CD4-positive, alpha-beta T cell treated with Interleukin-17A for 1 hour (primary cell): ENCODE data around the gene MAPRE2.

Experiments
- DNase-seq: peaks from one replicate; pipeline ENCODE4 v3.0.0-alpha.2; 2020

MAPRE2 gene

GRCh38 chr18:35063875-35064690 is 22.9 kb downstream of the MAPRE2 start:
- no peak for DNase-seq

- no peak for DNase-seq
Measured at GRCh38 chr18:35067454-35067853, 26.2 kb downstream of the MAPRE2 start.

GRCh38 chr18:35071819-35072247 is 30.6 kb downstream of the MAPRE2 start:
- DNase-seq, result no peak

GRCh38 chr18:35072616-35073015 is 31.4 kb downstream of the MAPRE2 start:
- no peak for DNase-seq

- DNase-seq, result no peak
Measured at GRCh38 chr18:35073186-35074105, 32.2 kb downstream of the MAPRE2 start.

GRCh38 chr18:35074581-35074980 is 33.4 kb downstream of the MAPRE2 start:
- no peak for DNase-seq

GRCh38 chr18:35075132-35075531 is 33.9 kb downstream of the MAPRE2 start:
- DNase-seq, result no peak

GRCh38 chr18:35076135-35076924 is 35.1 kb downstream of the MAPRE2 start:
- no peak for DNase-seq

GRCh38 chr18:35077937-35078336 is 36.7 kb downstream of the MAPRE2 start:
- no peak for DNase-seq

- no peak for DNase-seq
Measured at GRCh38 chr18:35080058-35080457, 38.8 kb downstream of the MAPRE2 start.

- no peak for DNase-seq
Measured at GRCh38 chr18:35083174-35083712, 42.0 kb downstream of the MAPRE2 start.

GRCh38 chr18:35084494-35085449 is 43.6 kb downstream of the MAPRE2 start:
- DNase-seq, result no peak

- no peak for DNase-seq
Measured at GRCh38 chr18:35085450-35086380, 44.5 kb downstream of the MAPRE2 start.

- no peak for DNase-seq
Measured at GRCh38 chr18:35086704-35087103, 45.5 kb downstream of the MAPRE2 start.

GRCh38 chr18:35087726-35088125 is 46.5 kb downstream of the MAPRE2 start:
- no peak for DNase-seq

GRCh38 chr18:35088921-35089320 is 47.7 kb downstream of the MAPRE2 start:
- DNase-seq, result no peak

- DNase-seq, result no peak
Measured at GRCh38 chr18:35089382-35089781, 48.2 kb downstream of the MAPRE2 start.

GRCh38 chr18:35089891-35090550 is 48.8 kb downstream of the MAPRE2 start:
- DNase-seq, result no peak

- DNase-seq, result no peak
Measured at GRCh38 chr18:35091841-35092240, 50.6 kb downstream of the MAPRE2 start.
